GM12878 (cell line): ENCODE measurements around the gene TMEM250. TPM values are rescaled to one million over a fixed set of nuclear protein-coding genes. Genes with fewer than 3 reads are reported as not detected.

Experiments
- ATAC-seq: fragments of 200-7000 bp; cut with Tn5 transposase; 3 replicates; pipeline ENCODE4 v1.9.1; 2020; ENCODE audit warnings: mild to moderate bottlenecking, moderate library complexity
- BruUV-seq: library from RNA; stranded (reverse); fragments of 400-500 nt; replicated peaks from 2 replicates; lab custom pipeline; 2021; lab: Mats Ljungman, UMichigan
- CTCF ChIA-PET: fragments of 300-600 bp; sonication (Branson Sonifier 250); formaldehyde crosslinking; extraction: SDS; loops from one replicate; lab custom pipeline; 2021; ENCODE audit warnings: inconsistent platforms; lab: Yijun Ruan, JAX
- POLR2A ChIA-PET: fragments of 350-600 bp; formaldehyde crosslinking; extraction: SDS; loops from one replicate; lab custom pipeline; 2021; ENCODE audit warnings: inconsistent platforms; lab: Charles Lee
- RAD21 ChIA-PET: fragments of 300-600 bp; sonication (Branson Sonifier 250); formaldehyde crosslinking; loops from one replicate; lab custom pipeline; 2023; ENCODE audit warnings: antibody characterized with exemption; ENCODE audit not compliant: unreplicated experiment; lab: Charles Lee
- SMC1A ChIA-PET: fragments of 300-600 bp; sonication (Branson Sonifier 250); formaldehyde crosslinking; loops from one replicate; lab custom pipeline; 2023; ENCODE audit not compliant: unreplicated experiment, uncharacterized antibody; lab: Charles Lee
- DNase-seq: peaks from one replicate; pipeline ENCODE4 v3.0.0-alpha.2; 2011; ENCODE audit warnings: low read depth, low spot score
- FAIRE-seq: peaks from 3 replicates; lab custom pipeline; 2011; peaks lifted over from hg19 to GRCh38; lab: Jason Lieb, UNC
- H2AFZ ChIP-seq: 2 replicates; pipeline ENCODE4 v1.6.0; 2011; ENCODE audit warnings: low read depth, low read length, control low read depth; ENCODE audit not compliant: control insufficient read depth
- H3K27ac ChIP-seq: 2 replicates; pipeline ENCODE4 v1.5.1; 2011; ENCODE audit warnings: control low read depth; ENCODE audit not compliant: control insufficient read depth, insufficient read depth
- H3K27me3 ChIP-seq, 2 experiments: replicated peaks in 1 of 2; 2 replicates each; pipeline versions ENCODE4 v1.6.0 to v1.6.1; 2011; ENCODE audit warnings: low read length in 1 of 2; ENCODE audit not compliant: control insufficient read depth in 2 of 2, insufficient read depth in 2 of 2
- H3K36me3 ChIP-seq, 2 experiments: 2 replicates each; pipeline ENCODE4 v1.5.1; 2011; ENCODE audit warnings: low read length in 1 of 2; ENCODE audit not compliant: control insufficient read depth in 2 of 2, insufficient read depth in 2 of 2
- H3K4me1 ChIP-seq: 2 replicates; pipeline ENCODE4 v1.6.1; 2011; ENCODE audit warnings: mild to moderate bottlenecking, low read length, moderate library complexity, mixed read lengths; ENCODE audit not compliant: control insufficient read depth, insufficient read depth
- H3K4me2 ChIP-seq: 2 replicates; pipeline ENCODE4 v1.6.0; 2011; ENCODE audit warnings: control low read depth; ENCODE audit not compliant: control insufficient read depth, insufficient read depth
- H3K4me3 ChIP-seq: fragments of 200-600 bp; sonication (generic); 2 replicates; pipeline ENCODE4 v1.5.1; 2016
- H3K79me2 ChIP-seq: 2 replicates; pipeline ENCODE4 v1.6.0; 2011; ENCODE audit warnings: low read length; ENCODE audit not compliant: control insufficient read depth, insufficient read depth
- H3K9ac ChIP-seq: 2 replicates; pipeline ENCODE4 v1.8.0; 2011; ENCODE audit warnings: low read length, control low read depth, mixed read lengths; ENCODE audit not compliant: control insufficient read depth, insufficient read depth
- H3K9me3 ChIP-seq: replicated peaks from 3 replicates; pipeline ENCODE4 v1.5.1; 2011; ENCODE audit warnings: mild to moderate bottlenecking, low read length; ENCODE audit not compliant: control insufficient read depth, insufficient read depth
- H4K20me1 ChIP-seq: 2 replicates; pipeline ENCODE4 v1.6.0; 2011; ENCODE audit not compliant: control insufficient read depth, insufficient read depth
- ESRRA ChIP-seq: IDR thresholded peaks from 2 replicates; pipeline ENCODE4 v1.6.1; 2012; ENCODE audit warnings: mild to moderate bottlenecking, low read length, improper control_type of control experiment
- FOXK2 ChIP-seq: fragments of 450-650 bp; IDR thresholded peaks from 2 replicates; pipeline ENCODE4 v1.6.1; 2017; ENCODE audit warnings: mild to moderate bottlenecking, moderate library complexity
- GATAD2B ChIP-seq: fragments of 450-650 bp; conservative IDR thresholded peaks from 2 replicates; pipeline ENCODE4 v1.6.1; 2017; ENCODE audit warnings: low read depth, mild to moderate bottlenecking, moderate library complexity
- HCFC1 ChIP-seq: fragments of 150-350 bp; IDR thresholded peaks from 2 replicates; pipeline ENCODE4 v1.6.1; 2014; ENCODE audit warnings: low read length
- HDAC6 ChIP-seq: fragments of 200-600 bp; sonication (generic); IDR thresholded peaks from one replicate; pipeline ENCODE4 v1.8.0; 2017; ENCODE audit warnings: antibody characterized with exemption; ENCODE audit not compliant: unreplicated experiment
- NRF1 ChIP-seq: conservative IDR thresholded peaks from 2 replicates; pipeline ENCODE4 v1.6.1; 2011; ENCODE audit warnings: mild to moderate bottlenecking, low read depth, low read length, improper control_type of control experiment
- PKNOX1 ChIP-seq: fragments of 450-650 bp; IDR thresholded peaks from 2 replicates; pipeline ENCODE4 v1.6.1; 2016; ENCODE audit warnings: mild to moderate bottlenecking
- REST ChIP-seq: IDR thresholded peaks from 2 replicates; pipeline ENCODE4 v1.6.1; 2012; ENCODE audit warnings: mild to moderate bottlenecking, low read depth, low read length
- SMAD1 ChIP-seq: fragments of 450-650 bp; IDR thresholded peaks from 2 replicates; pipeline ENCODE4 v1.6.1; 2018; ENCODE audit warnings: mild to moderate bottlenecking, low read depth; ENCODE audit not compliant: partially characterized antibody
- SMC3 ChIP-seq: IDR thresholded peaks from 2 replicates; pipeline ENCODE4 v1.6.1; 2011; ENCODE audit warnings: low read length, improper control_type of control experiment, borderline replicate concordance
- SPI1 ChIP-seq: IDR thresholded peaks from 2 replicates; pipeline ENCODE4 v1.6.1; 2011; ENCODE audit warnings: low read depth, mild to moderate bottlenecking, low read length, moderate library complexity, borderline replicate concordance; ENCODE audit not compliant: insufficient read depth
- SREBF2 ChIP-seq: IDR thresholded peaks from 2 replicates; pipeline ENCODE4 v1.6.1; 2012; ENCODE audit warnings: mild to moderate bottlenecking, low read length
- SUPT20H ChIP-seq: IDR thresholded peaks from 2 replicates; pipeline ENCODE4 v1.6.1; 2011; ENCODE audit warnings: low read depth, mild to moderate bottlenecking, low read length, moderate library complexity, borderline replicate concordance; ENCODE audit not compliant: control insufficient read depth
- SUZ12 ChIP-seq: fragments of 200-600 bp; sonication (generic); IDR thresholded peaks from one replicate; pipeline ENCODE4 v1.6.1; 2018; ENCODE audit warnings: antibody characterized with exemption, mild to moderate bottlenecking; ENCODE audit not compliant: unreplicated experiment
- TCF3 ChIP-seq: IDR thresholded peaks from 2 replicates; pipeline ENCODE4 v1.6.1; 2012; ENCODE audit warnings: low read depth, mild to moderate bottlenecking, low read length, borderline replicate concordance; ENCODE audit not compliant: insufficient read depth
- YBX1 ChIP-seq: fragments of 450-650 bp; IDR thresholded peaks from 2 replicates; pipeline ENCODE4 v1.6.1; 2016; ENCODE audit warnings: antibody characterized with exemption
- YY1 ChIP-seq: IDR thresholded peaks from 2 replicates; pipeline ENCODE4 v1.6.1; 2011; ENCODE audit warnings: low read depth, mild to moderate bottlenecking, low read length
- ZNF207 ChIP-seq: fragments of 450-650 bp; IDR thresholded peaks from 2 replicates; pipeline ENCODE4 v1.6.1; 2014; ENCODE audit warnings: antibody characterized with exemption, mild to moderate bottlenecking, borderline replicate concordance
- ZNF384 ChIP-seq: IDR thresholded peaks from 2 replicates; pipeline ENCODE4 v1.6.1; 2012; ENCODE audit warnings: low read depth, mild to moderate bottlenecking, low read length, improper control_type of control experiment, borderline replicate concordance
- WGBS: methylation state at CpG from one replicate; pipeline ENCODE4 v1.1.6; 2016; ENCODE audit warnings: low lambda C conversion rate; ENCODE audit not compliant: insufficient replicate concordance, insufficient coverage; ENCODE audit errors: missing lambda C conversion rate; 5-methylcytosine and 5-hydroxymethylcytosine counted together
- in situ Hi-C: fragments of 300-500 bp; cut with MboI; formaldehyde crosslinking; loops from 9 replicates; pipeline ENCODE4 v1.14.3; 2018; ENCODE audit warnings: mixed read lengths
- intact Hi-C: fragments of 100-400 bp; cut with micrococcal nuclease; formaldehyde crosslinking; loops from one replicate; pipeline ENCODE4 v1.14.2; 2022; ENCODE audit not compliant: unreplicated experiment
- polyA plus RNA-seq, 11 experiments: library from polyadenylated mRNA; depleted of rRNA in 4 of 11; unstranded in 6 of 11; stranded (reverse) in 5 of 11; fragments of >200 nt; fragmentation: Nextera tagmentation in 4 of 11; fragmentation: Illumina TruSeq in 1 of 11; extraction: Ambion mirVana in 4 of 11; extraction: Trizol in 1 of 11; gene quantifications; 1 replicate in 1 of 11; 2 replicates in 10 of 11; pipeline versions ENCODE4 v1.2.1 to v1.2.3, GENCODE V29; 2011 to 2016; ENCODE audit warnings: inconsistent platforms in 2 of 11, missing spikeins in 2 of 11, low read depth in 1 of 11
- total RNA-seq, 4 experiments: library from RNA; depleted of rRNA in 3 of 4; stranded (reverse); fragments of >200 nt in 3 of 4; fragmentation: Illumina TruSeq in 1 of 4; extraction: Trizol in 1 of 4; gene quantifications; 2 replicates each; pipeline versions ENCODE4 v1.2.1 to v1.2.3, GENCODE V29; 2013 to 2021

The TMEM250 gene
- total and polyA plus RNA-seq, 10 of the 15 experiments (the other 5 are each of a cell fraction or from before 2014, with no cell fraction given): 0.39 to 39.9 (median 8.5) TPM

DNA sequence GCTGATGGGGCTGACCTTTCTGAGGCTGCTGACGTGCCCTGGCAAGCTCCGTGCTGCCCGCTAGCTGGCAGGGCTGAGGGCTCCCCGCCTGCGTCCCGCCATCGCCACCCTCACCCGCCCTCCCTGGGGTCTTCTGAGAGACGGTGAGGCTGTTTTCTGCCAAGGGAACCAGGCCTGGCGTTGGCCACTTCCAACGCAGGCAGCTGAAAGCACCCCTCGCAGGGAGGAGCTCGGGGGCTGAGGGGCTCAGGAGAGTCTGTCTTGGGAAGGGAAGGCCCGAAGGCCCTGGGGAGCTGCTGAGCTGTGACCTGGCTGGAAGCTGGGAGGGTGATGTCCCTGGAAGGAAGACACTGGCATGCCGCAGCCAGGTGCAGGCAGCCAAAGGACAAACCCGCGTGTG lies 9.8 kb upstream of the TMEM250 start (continued):
- TF ChIP-seq SMAD1: no peak
- no peak for TF ChIP-seq SUPT20H
- TF ChIP-seq YBX1: no peak
- no peak for TF ChIP-seq HDAC6
- no peak for TF ChIP-seq YY1

- H3K27me3 ChIP-seq: peaks cover 0 to 2% of the 10 kb centered on the region in 2 experiments; a peak in 3 of 4 replicates
- 56% methylated on average over 18 of the region's 18 CpGs for WGBS
- in situ Hi-C loops: no loop called here
Observed at GRCh38 chr9:136127313-136127712, 8.6 kb upstream of the TMEM250 start.

More at GRCh38 chr9:136127313-136127712, 8.6 kb upstream of the TMEM250 start:
- ChIA-PET SMC1A (no interaction called here), CTCF (no interaction called here)
- no peak for FAIRE-seq
- Histone ChIP-seq H3K9ac (no peak overlapping the region), H3K9me3 (no peaks in the 10 kb centered on the region; the same call in 2 of the 3 replicates), H3K4me3 (no peak overlapping the region), H3K4me1 (no peaks in the 10 kb centered on the region), H3K36me3 (no peaks in the 10 kb centered on the region), H2AFZ (no peak overlapping the region), H4K20me1 (no peaks in the 10 kb centered on the region)
- intact Hi-C loops: loop anchor here (10.0 kb wide), 1 partner anchor 523 kb away; no protein-coding TSS in a partner anchor
- no peak for ATAC-seq
- TF ChIP-seq GATAD2B (no peak), ZNF207 (no peak), FOXK2 (no peak), ESRRA (no peak), HCFC1 (no peak), SPI1 (no peak), TCF3 (no peak), PKNOX1 (no peak), SREBF2 (no peak), SMC3 (no peak), SUZ12 (no peak), REST (no peak), ZNF384 (no peak), NRF1 (no peak)
- TF ChIP-seq, all 136 proteins: peak for 0
- no TSS peak for BruUV-seq
- H3K27ac ChIP-seq: no peak overlapping the region
- DNase-seq: no peak
- H3K4me2 ChIP-seq: no peak overlapping the region
- no peaks in the 10 kb centered on the region for H3K79me2 ChIP-seq
- POLR2A ChIA-PET: no interaction called here
- RAD21 ChIA-PET: interaction anchor here (0.6 kb wide), 1 partner anchor 37 kb away, joined by 3 read pairs; no protein-coding TSS in a partner anchor
